HepG2 (cell line): ENCODE data around the gene KANTR. TPM values are rescaled to one million over a fixed set of nuclear protein-coding genes. Genes with fewer than 3 reads are reported as not detected.

Experiments used
- ATAC-seq: fragments of 200-7000 bp; cut with Tn5 transposase; 3 replicates; pipeline ENCODE4 v1.9.1; 2020; ENCODE audit warnings: mild to moderate bottlenecking, moderate library complexity
- BruUV-seq: library from RNA; stranded (reverse); fragments of 400-500 nt; replicated peaks from 2 replicates; lab custom pipeline; 2021; lab: Mats Ljungman, UMichigan
- CTCF ChIA-PET: fragments of 300-600 bp; formaldehyde crosslinking; extraction: SDS; loops from one replicate; lab custom pipeline; 2021; ENCODE audit warnings: low total read pairs, inconsistent platforms, low intra/inter-chr PET ratio; lab: Yijun Ruan, JAX
- POLR2A ChIA-PET: fragments of 350-600 bp; sonication (Branson Sonifier 250); formaldehyde crosslinking; loops from one replicate; lab custom pipeline; 2020; ENCODE audit warnings: antibody characterized with exemption, inconsistent platforms; lab: Yijun Ruan, JAX
- DNase-seq: peaks from one replicate; pipeline ENCODE4 v3.0.0-alpha.2; 2015; ENCODE audit warnings: low spot score
- FAIRE-seq: peaks from 3 replicates; lab custom pipeline; 2011; peaks lifted over from hg19 to GRCh38; lab: Jason Lieb, UNC
- H2AFZ ChIP-seq: one replicate; pipeline ENCODE4 v1.6.1; 2011; ENCODE audit warnings: low read length, inconsistent platforms
- H3K27ac ChIP-seq: fragments of 300-600 bp; 3 replicates; pipeline ENCODE4 v1.8.0; 2011; ENCODE audit warnings: mixed run types, mild to moderate bottlenecking, mixed read lengths, low read length, inconsistent platforms; ENCODE audit not compliant: insufficient read depth; ENCODE audit errors: extremely low read length
- H3K27me3 ChIP-seq, 2 experiments: fragments of 200-600 bp in 1 of 2; 2 replicates in 1 of 2; 3 replicates in 1 of 2; pipeline versions ENCODE4 v1.6.0 to v1.8.0; 2011; ENCODE audit warnings: low read length in 2 of 2, mild to moderate bottlenecking in 2 of 2, moderate library complexity in 2 of 2, inconsistent platforms in 1 of 2; ENCODE audit not compliant: insufficient read depth in 2 of 2, control insufficient read depth in 1 of 2
- H3K36me3 ChIP-seq, 2 experiments: fragments of 200-600 bp in 1 of 2; replicated peaks in 1 of 2; 2 replicates in 1 of 2; 3 replicates in 1 of 2; pipeline versions ENCODE4 v1.5.1 to v1.8.0; 2011; ENCODE audit warnings: low read length in 2 of 2, inconsistent platforms in 1 of 2; ENCODE audit not compliant: insufficient read depth in 2 of 2, control insufficient read depth in 1 of 2
- H3K4me1 ChIP-seq: 2 replicates; pipeline ENCODE4 v1.5.1; 2012; ENCODE audit warnings: low read length, inconsistent platforms; ENCODE audit not compliant: insufficient read depth
- H3K4me2 ChIP-seq: 2 replicates; pipeline ENCODE4 v1.6.0; 2011; ENCODE audit warnings: low read depth, low read length, inconsistent platforms
- H3K4me3 ChIP-seq, 3 experiments: fragments of 200-600 bp in 1 of 3; sonication (generic), shearing (Covaris generic) in 1 of 3; replicated peaks in 1 of 3; 2 replicates each; pipeline ENCODE4 v1.5.1; 2011 to 2016; ENCODE audit warnings: low read length in 3 of 3, inconsistent platforms in 2 of 3, low read depth in 2 of 3, mild to moderate bottlenecking in 2 of 3, control low read depth in 1 of 3, mixed read lengths in 1 of 3; ENCODE audit not compliant: insufficient read depth in 1 of 3
- H3K79me2 ChIP-seq: one replicate; pipeline ENCODE4 v1.6.1; 2011; ENCODE audit warnings: low read length, inconsistent platforms; ENCODE audit not compliant: insufficient read depth
- H3K9ac ChIP-seq: 2 replicates; pipeline ENCODE4 v1.6.0; 2011; ENCODE audit warnings: mild to moderate bottlenecking, low read depth, low read length, inconsistent platforms; ENCODE audit not compliant: insufficient read depth
- H3K9me3 ChIP-seq: 2 replicates; pipeline ENCODE4 v1.5.1; 2012; ENCODE audit warnings: mild to moderate bottlenecking, low read length
- H4K20me1 ChIP-seq: 2 replicates; pipeline ENCODE4 v1.6.0; 2011; ENCODE audit warnings: inconsistent platforms, mild to moderate bottlenecking, low read length, moderate library complexity; ENCODE audit not compliant: insufficient read depth
- ARNT ChIP-seq: fragments of 450-650 bp; IDR thresholded peaks from 2 replicates; pipeline ENCODE4 v1.6.1; 2017
- ARNT2 ChIP-seq: sonication (generic); formaldehyde crosslinking; IDR thresholded peaks from 2 replicates; pipeline ENCODE4 v1.8.0; 2022; ENCODE audit warnings: mild to moderate bottlenecking, low read depth, missing genetic modification reagents, moderate library complexity
- FOXM1 ChIP-seq: sonication (generic); formaldehyde crosslinking; IDR thresholded peaks from 2 replicates; pipeline ENCODE4 v1.5.0; 2020; ENCODE audit warnings: missing genetic modification reagents
- MXD1 ChIP-seq: sonication (generic); formaldehyde crosslinking; IDR thresholded peaks from 2 replicates; pipeline ENCODE4 v1.4.0; 2020; ENCODE audit warnings: mild to moderate bottlenecking, missing genetic modification reagents
- NPAS2 ChIP-seq: sonication (generic); formaldehyde crosslinking; IDR thresholded peaks from 2 replicates; pipeline ENCODE4 v1.8.0; 2022; ENCODE audit warnings: mild to moderate bottlenecking, missing genetic modification reagents, borderline replicate concordance
- PBX2 ChIP-seq: IDR thresholded peaks from 2 replicates; pipeline ENCODE4 v1.6.1; 2016; ENCODE audit warnings: control low read depth
- TERF1 ChIP-seq: sonication (generic); formaldehyde crosslinking; IDR thresholded peaks from 2 replicates; pipeline ENCODE4 v1.8.0; 2022; ENCODE audit warnings: mild to moderate bottlenecking, missing genetic modification reagents, moderate library complexity
- ZBTB40 ChIP-seq, 2 experiments: fragments of 450-650 bp in 1 of 2; sonication (generic) in 1 of 2; formaldehyde crosslinking in 1 of 2; IDR thresholded peaks; 2 replicates each; pipeline versions ENCODE4 v1.6.1 to v1.8.0; 2016 to 2022; ENCODE audit warnings: antibody characterized with exemption in 1 of 2, mild to moderate bottlenecking in 1 of 2, missing genetic modification reagents in 1 of 2
- ZFP36 ChIP-seq: fragments of 150-350 bp; IDR thresholded peaks from 2 replicates; pipeline ENCODE4 v1.6.1; 2018; ENCODE audit warnings: borderline replicate concordance, low read length, low read depth; ENCODE audit not compliant: partially characterized antibody
- ZFP36L1 ChIP-seq: sonication (generic); formaldehyde crosslinking; IDR thresholded peaks from 2 replicates; pipeline ENCODE4 v1.8.0; 2022; ENCODE audit warnings: mild to moderate bottlenecking, missing genetic modification reagents, moderate library complexity
- ZNF276 ChIP-seq: sonication (generic); formaldehyde crosslinking; IDR thresholded peaks from 2 replicates; pipeline ENCODE4 v1.4.0; 2020; ENCODE audit warnings: mild to moderate bottlenecking, low read depth, missing genetic modification reagents
- WGBS: methylation state at CpG from one replicate; pipeline ENCODE4 v1.1.6; 2017; ENCODE audit warnings: low lambda C conversion rate; 5-methylcytosine and 5-hydroxymethylcytosine counted together
- in situ Hi-C: cut with HindIII; loops from 2 replicates; pipeline ENCODE4 v1.10.0; 2017; ENCODE audit warnings: low pct_unique_long_range_greater_than_20kb; ENCODE audit not compliant: extremely low pct_ligation_motif_present
- intact Hi-C: fragments of 100-400 bp; cut with micrococcal nuclease; formaldehyde crosslinking; loops from one replicate; pipeline ENCODE4 v1.10.0; 2022; ENCODE audit not compliant: unreplicated experiment
- polyA plus RNA-seq, 8 experiments: library from polyadenylated mRNA; depleted of rRNA in 3 of 8; stranded (reverse) in 7 of 8; unstranded in 1 of 8; fragments of >200 nt; fragmentation: Illumina TruSeq in 4 of 8; extraction: Trizol in 4 of 8; gene quantifications; 2 replicates each; pipeline versions ENCODE4 v1.2.1 to v1.2.3, GENCODE V29; 2011 to 2016; ENCODE audit warnings: low read depth in 4 of 8, missing spikeins in 1 of 8, mixed read lengths in 1 of 8; ENCODE audit not compliant: insufficient read depth in 1 of 8
- total RNA-seq, 5 experiments: library from RNA; depleted of rRNA; stranded (reverse); fragments of >200 nt; fragmentation: Illumina TruSeq; extraction: Trizol; gene quantifications; 2 replicates each; pipeline ENCODE4 v1.2.3, GENCODE V29; 2016; ENCODE audit warnings: low read depth in 1 of 5

The KANTR gene
- total and polyA plus RNA-seq, 2 of the 13 experiments (the other 11 are each of a cell fraction or from before 2014, with no cell fraction given): 4.4 to 9.0 TPM

GRCh38 chrX:53126377-53126776 lies 32.4 kb downstream of the KANTR start:
- H4K20me1 ChIP-seq: no peaks in the 10 kb centered on the region
- no peak overlapping the region for H3K9ac ChIP-seq
- WGBS: 100% methylated on average over 2 of the region's 2 CpGs
- H3K4me2 ChIP-seq: no peak overlapping the region
- no peaks in the 10 kb centered on the region for H3K4me1 ChIP-seq
- ChIA-PET POLR2A (no interaction called here), CTCF (no interaction called here)
- H3K27ac ChIP-seq: no peak overlapping the region
- H3K36me3 ChIP-seq: no peaks in the 10 kb centered on the region
- no peak overlapping the region for H3K4me3 ChIP-seq
- in situ Hi-C loops: no loop called here
- no TSS peak for BruUV-seq
- FAIRE-seq (no peak), DNase-seq (no peak)
- intact Hi-C loops: no loop called here
- no peaks in the 10 kb centered on the region for H3K9me3 ChIP-seq
- H2AFZ ChIP-seq: no peak overlapping the region
- TF ChIP-seq NPAS2 (CRISPR knock-in tag) (no peak), ARNT (no peak), ARNT2 (CRISPR knock-in tag) (no peak), MXD1 (CRISPR knock-in tag) (no peak), FOXM1 (no peak), ZFP36 (no peak), PBX2 (no peak), TERF1 (CRISPR knock-in tag) (no peak), ZNF276 (no peak), ZBTB40 (IDR thresholded peaks at IDR 0.05) (no peak), ZBTB40 (CRISPR knock-in tag; IDR thresholded peaks at IDR 0.05) (no peak), ZFP36L1 (CRISPR knock-in tag) (no peak)
- TF ChIP-seq, all 625 proteins: peak for 0
- Histone ChIP-seq H3K79me2 (no peaks in the 10 kb centered on the region), H3K27me3 (no peaks in the 10 kb centered on the region)
- no peak for ATAC-seq
